GM12892 (cell line): ENCODE data around the gene GPC5.

Source experiments
- POLR2A ChIP-seq: IDR thresholded peaks from 2 replicates; pipeline ENCODE4 v1.6.1; 2011; ENCODE audit warnings: low read depth, low read length, control low read depth
- POLR2AphosphoS5 ChIP-seq: IDR thresholded peaks from 2 replicates; pipeline ENCODE4 v1.6.1; 2011; ENCODE audit warnings: low read depth, low read length, control low read depth

GRCh38 chr13:91813253-91813652 lies 414.8 kb downstream of the GPC5 start:
- TF ChIP-seq POLR2AphosphoS5 (no peak), POLR2A (no peak)
